Activated CD8-positive, alpha-beta T cell treated with anti-CD3 and anti-CD28 coated beads, Interleukin-2, amount 10 ng/mL, durations not matched to agents 7 days and 5 days (primary cell): ENCODE data around the gene TTC19. TPM values are rescaled to one million over a fixed set of nuclear protein-coding genes. Genes with fewer than 3 reads are reported as not detected.

ENCODE experiments used
- ATAC-seq: fragments of 150-1000 bp; cut with Tn5 transposase; one replicate; pipeline ENCODE4 v1.10.0; 2021; ENCODE audit warnings: moderate library complexity
- CTCF ChIA-PET: fragments of 350-600 bp; sonication (Branson Sonifier 250); formaldehyde crosslinking; loops from one replicate; lab custom pipeline; 2021; ENCODE audit warnings: antibody characterized with exemption; lab: Charles Lee
- POLR2A ChIA-PET: fragments of 350-600 bp; sonication (Branson Sonifier 250); formaldehyde crosslinking; loops from one replicate; lab custom pipeline; 2021; ENCODE audit warnings: antibody characterized with exemption; lab: Charles Lee
- DNase-seq: peaks from one replicate; pipeline ENCODE4 v3.0.0-alpha.2; 2020
- H3K27ac Mint-ChIP-seq: one replicate; pipeline ENCODE4 v1.8.0; 2021; ENCODE audit warnings: mild to moderate bottlenecking, mixed read lengths
- H3K27me3 Mint-ChIP-seq: one replicate; pipeline ENCODE4 v1.8.0; 2021; ENCODE audit warnings: low read depth, mixed read lengths
- H3K36me3 Mint-ChIP-seq: one replicate; pipeline ENCODE4 v1.8.0; 2021; ENCODE audit warnings: low read depth, mixed read lengths
- H3K4me1 Mint-ChIP-seq: one replicate; pipeline ENCODE4 v1.8.0; 2021; ENCODE audit warnings: low read depth, mixed read lengths
- H3K4me3 Mint-ChIP-seq: one replicate; pipeline ENCODE4 v1.8.0; 2021; ENCODE audit warnings: mild to moderate bottlenecking, mixed read lengths
- H3K9me3 Mint-ChIP-seq: one replicate; pipeline ENCODE4 v1.8.0; 2022; ENCODE audit warnings: mixed read lengths; ENCODE audit not compliant: insufficient read depth
- total RNA-seq, 2 experiments: library from RNA; stranded (reverse); gene quantifications; one replicate each; pipeline ENCODE4 v1.2.3, GENCODE V29; 2021

Gene TTC19
- total RNA-seq, 2 experiments from 2014 or later: 31.5 to 38.1 TPM

DNA sequence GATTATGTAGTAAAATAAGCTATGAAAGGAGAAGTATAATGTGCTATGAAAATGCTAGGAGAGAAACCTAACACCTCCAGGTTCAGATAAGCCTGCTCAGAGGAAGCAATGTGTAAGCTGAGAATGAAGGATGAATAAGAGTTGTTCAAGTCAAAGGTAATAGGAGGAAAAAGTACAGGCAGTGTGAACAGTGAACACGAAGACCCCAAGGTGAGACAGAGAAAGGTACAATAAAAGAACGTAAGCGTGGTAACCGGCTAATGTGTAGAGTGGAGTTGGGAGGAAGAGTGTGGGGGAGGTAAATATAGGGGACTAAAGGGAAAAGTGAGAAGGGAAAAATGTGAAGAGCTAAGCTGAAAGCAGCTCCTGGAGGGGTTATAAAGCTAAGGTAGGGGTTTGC is 74.2 kb downstream of the TTC19 start:
- peaks cover 56% of the 10 kb centered on the region for H3K36me3 Mint-ChIP-seq
- no peak overlapping the region for H3K27ac Mint-ChIP-seq
- POLR2A ChIA-PET: no interaction called here

DNA sequence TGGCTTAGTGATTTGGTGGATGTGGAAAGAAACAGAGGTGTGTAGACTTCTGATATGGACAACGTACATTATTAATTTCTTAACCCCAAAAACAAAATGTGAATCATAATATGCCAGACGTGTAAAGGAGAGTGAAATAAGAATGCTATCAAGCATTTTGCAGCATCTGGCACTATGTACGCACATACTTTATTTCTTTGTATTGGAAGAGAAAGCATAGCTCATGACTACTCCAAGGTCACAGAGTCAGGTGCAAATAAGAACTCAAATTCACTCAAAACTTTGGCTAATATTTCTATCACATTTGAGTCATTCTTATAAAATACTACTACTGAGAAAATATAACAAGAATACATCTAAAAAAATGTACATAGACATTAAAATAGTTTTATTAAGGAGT is 74.8 kb downstream of the TTC19 start:
- CTCF ChIA-PET: interaction anchor here (1.6 kb wide), 1 partner anchor 12 kb away, joined by 3 read pairs; no protein-coding TSS in a partner anchor
- Mint-ChIP-seq H3K4me1 (no peaks in the 10 kb centered on the region), H3K27ac (no peak overlapping the region), H3K4me3 (no peak overlapping the region), H3K36me3 (peaks cover 57% of the 10 kb centered on the region), H3K27me3 (no peaks in the 10 kb centered on the region), H3K9me3 (no peaks in the 10 kb centered on the region)
- POLR2A ChIA-PET: no interaction called here
- ATAC-seq (no peak), DNase-seq (no peak)

More for the DNA sequence above, 74.2 kb downstream of the TTC19 start:
- Mint-ChIP-seq H3K9me3 (no peaks in the 10 kb centered on the region), H3K4me1 (no peaks in the 10 kb centered on the region), H3K4me3 (no peak overlapping the region), H3K27me3 (no peaks in the 10 kb centered on the region)
- ATAC-seq (no peak), DNase-seq (no peak)
- CTCF ChIA-PET: interaction anchor here (1.1 to 1.6 kb wide), 2 partner anchors 11 to 85 kb away, joined by 3 read pairs; no protein-coding TSS in a partner anchor

DNA sequence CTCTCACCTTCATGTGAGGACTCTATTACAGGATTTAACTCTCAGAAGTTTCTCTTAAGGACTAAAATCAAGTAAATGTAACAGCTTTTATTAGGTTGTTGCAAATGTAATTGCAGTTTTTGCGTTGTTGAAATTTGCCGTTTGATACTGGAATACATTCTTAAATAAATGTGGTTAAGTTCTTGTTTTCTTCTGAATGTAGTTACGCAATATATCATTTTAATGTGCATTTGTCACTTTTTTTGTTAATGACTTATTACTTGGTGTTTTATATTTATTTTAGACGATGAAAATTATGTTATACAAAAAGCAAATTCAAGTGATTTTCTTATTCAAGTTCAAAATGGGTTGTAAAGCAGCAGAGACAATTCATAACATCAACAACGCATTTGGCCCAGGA is 76.3 kb downstream of the TTC19 start:
- Mint-ChIP-seq H3K36me3 (peaks cover 51% of the 10 kb centered on the region), H3K27me3 (no peaks in the 10 kb centered on the region), H3K4me1 (no peaks in the 10 kb centered on the region), H3K27ac (no peak overlapping the region), H3K4me3 (no peak overlapping the region), H3K9me3 (no peaks in the 10 kb centered on the region)
- ChIA-PET POLR2A (no interaction called here), CTCF (no interaction called here)
- ATAC-seq (no peak), DNase-seq (no peak)

Other genes with a start within 250 kb of the TTC19 start
- 1 to 10 TPM; 1.7 to 2.9 TPM for gene ADORA2B, start 54.7 kb upstream of the TTC19 start, total RNA-seq
- 10 to 100 TPM; 19.3 to 20.0 TPM for gene ZSWIM7, start 120 bp upstream of the TTC19 start, total RNA-seq
- gene NCOR1, start 215.7 kb downstream of the TTC19 start, total RNA-seq: 100 to 1,000 TPM; 160 to 161 TPM
- gene PIGL, start 217.4 kb downstream of the TTC19 start, total RNA-seq: 10 to 100 TPM; 22.4 to 24.1 TPM